Activated CD4-positive, alpha-beta T cell treated with anti-CD3 and anti-CD28 coated beads, Interleukin-2, amount 50 U/mL, for 16 hours (primary cell): ENCODE results near the gene MED27.

Source experiments
- DNase-seq: peaks from one replicate; pipeline ENCODE4 v3.0.0-alpha.2; 2020

MED27 gene

GRCh38 chr9:131827821-131828369, 251.8 kb downstream of the MED27 start:
- DNase-seq, result no peak

- no peak for DNase-seq
These were observed 252.6 kb downstream of the MED27 start for GRCh38 chr9:131826966-131827525.

GRCh38 chr9:131826053-131826452, 253.6 kb downstream of the MED27 start:
- DNase-seq, result no peak

- DNase-seq, result no peak
These were observed 254.6 kb downstream of the MED27 start for GRCh38 chr9:131824953-131825495.

GRCh38 chr9:131824155-131824594, 255.5 kb downstream of the MED27 start:
- DNase-seq, result no peak

GRCh38 chr9:131823701-131824146, 255.9 kb downstream of the MED27 start:
- no peak for DNase-seq

- no peak for DNase-seq
These were observed 261.6 kb downstream of the MED27 start for GRCh38 chr9:131818089-131818488.

GRCh38 chr9:131817627-131818026, 262.0 kb downstream of the MED27 start:
- no peak for DNase-seq

- DNase-seq, result no peak
These were observed 262.6 kb downstream of the MED27 start for GRCh38 chr9:131817073-131817472.

GRCh38 chr9:131815970-131816873, 263.4 kb downstream of the MED27 start:
- DNase-seq, result no peak

GRCh38 chr9:131814707-131815106, 265.0 kb downstream of the MED27 start:
- DNase-seq, result no peak

- no peak for DNase-seq
These were observed 266.6 kb downstream of the MED27 start for GRCh38 chr9:131813116-131813515.

GRCh38 chr9:131812116-131812790, 267.4 kb downstream of the MED27 start:
- DNase-seq, result no peak

GRCh38 chr9:131811405-131811804, 268.3 kb downstream of the MED27 start:
- DNase-seq, result no peak

GRCh38 chr9:131810351-131811170, 269.1 kb downstream of the MED27 start:
- no peak for DNase-seq
